ENCODE results near the gene HEMGN.

DNA sequence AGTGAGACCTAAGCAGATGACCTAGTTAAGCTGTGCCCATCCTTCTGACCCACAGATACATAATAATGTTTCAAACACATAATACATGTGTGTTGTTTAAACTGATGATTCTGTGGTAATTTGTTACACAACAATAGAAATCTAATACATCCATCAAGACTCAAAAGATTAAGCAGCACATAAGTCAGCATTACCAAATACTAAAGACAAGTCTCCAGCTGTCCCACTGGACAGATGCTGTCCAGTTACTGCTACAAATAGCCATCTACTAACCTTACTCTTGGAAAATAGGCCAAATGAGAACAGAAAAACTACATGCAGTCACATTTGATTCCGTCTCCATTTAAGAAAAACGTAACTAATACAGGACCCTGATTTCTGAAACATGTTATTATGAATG, 26.4 kb downstream of the HEMGN start:
- TF ChIP-seq, protein P1, sequence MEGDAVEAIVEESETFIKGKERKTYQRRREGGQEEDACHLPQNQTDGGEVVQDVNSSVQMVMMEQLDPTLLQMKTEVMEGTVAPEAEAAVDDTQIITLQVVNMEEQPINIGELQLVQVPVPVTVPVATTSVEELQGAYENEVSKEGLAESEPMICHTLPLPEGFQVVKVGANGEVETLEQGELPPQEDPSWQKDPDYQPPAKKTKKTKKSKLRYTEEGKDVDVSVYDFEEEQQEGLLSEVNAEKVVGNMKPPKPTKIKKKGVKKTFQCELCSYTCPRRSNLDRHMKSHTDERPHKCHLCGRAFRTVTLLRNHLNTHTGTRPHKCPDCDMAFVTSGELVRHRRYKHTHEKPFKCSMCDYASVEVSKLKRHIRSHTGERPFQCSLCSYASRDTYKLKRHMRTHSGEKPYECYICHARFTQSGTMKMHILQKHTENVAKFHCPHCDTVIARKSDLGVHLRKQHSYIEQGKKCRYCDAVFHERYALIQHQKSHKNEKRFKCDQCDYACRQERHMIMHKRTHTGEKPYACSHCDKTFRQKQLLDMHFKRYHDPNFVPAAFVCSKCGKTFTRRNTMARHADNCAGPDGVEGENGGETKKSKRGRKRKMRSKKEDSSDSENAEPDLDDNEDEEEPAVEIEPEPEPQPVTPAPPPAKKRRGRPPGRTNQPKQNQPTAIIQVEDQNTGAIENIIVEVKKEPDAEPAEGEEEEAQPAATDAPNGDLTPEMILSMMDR (IDR thresholded peaks at IDR 0.05; ENCODE audit: poor library complexity), result no peak
- no peak for TF ChIP-seq EZH2phosphoT487 (IDR thresholded peaks at IDR 0.05; ENCODE audit: low read depth, severe bottlenecking, unreplicated experiment)
- no peak for TF ChIP-seq EZH2 (IDR thresholded peaks at IDR 0.05; ENCODE audit: borderline replicate concordance)

All from hepatocyte (in vitro differentiated cells).